GM18507 (cell line): Measurements from ENCODE around the gene CST9L.

ENCODE experiments used
- DNase-seq: peaks from one replicate; pipeline ENCODE4 v3.0.0; 2011; ENCODE audit warnings: low read depth; ENCODE audit not compliant: insufficient read length; ENCODE audit errors: extremely low spot score
- FAIRE-seq: peaks from 2 replicates; lab custom pipeline; 2011; peaks lifted over from hg19 to GRCh38; lab: Jason Lieb, UNC

Gene CST9L, protein sequence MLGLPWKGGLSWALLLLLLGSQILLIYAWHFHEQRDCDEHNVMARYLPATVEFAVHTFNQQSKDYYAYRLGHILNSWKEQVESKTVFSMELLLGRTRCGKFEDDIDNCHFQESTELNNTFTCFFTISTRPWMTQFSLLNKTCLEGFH

GRCh38 chr20:23568320-23568970, at the start of gene CST9L:
Gene CST9L (minus strand): TSS chr20:23568484. CDS start chr20:23568450, 34 bp downstream.
- DNase-seq (no peak), FAIRE-seq (no peak)

DNA sequence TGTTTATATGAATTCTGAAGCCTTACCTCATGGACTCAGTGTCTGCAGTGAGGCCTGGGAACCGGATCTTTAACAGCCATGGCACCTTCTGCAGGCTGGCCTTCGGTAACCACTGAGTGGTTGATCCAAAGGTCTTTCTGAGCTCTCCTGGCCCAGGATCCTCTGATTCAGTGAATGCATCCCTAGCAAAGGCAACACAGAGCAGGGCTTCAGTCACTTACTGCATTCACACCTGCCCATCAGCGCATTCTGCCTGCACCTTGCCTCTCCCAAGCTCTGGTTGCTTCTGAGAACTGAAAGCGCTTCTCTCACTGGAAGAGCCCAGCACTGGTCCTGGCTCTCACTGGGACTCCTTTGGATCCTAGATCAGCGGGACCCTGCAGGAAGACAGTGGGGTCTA, 45.9 kb upstream of the CST9L start:
- FAIRE-seq: no peak
- no peak for DNase-seq

GRCh38 chr20:23613676-23614075, 45.4 kb upstream of the CST9L start:
- FAIRE-seq (no peak), DNase-seq (no peak)

GRCh38 chr20:23612396-23612795, 44.1 kb upstream of the CST9L start:
- FAIRE-seq (no peak), DNase-seq (no peak)

- DNase-seq (no peak), FAIRE-seq (no peak)
Measured at GRCh38 chr20:23609486-23610109, 41.3 kb upstream of the CST9L start.

GRCh38 chr20:23608251-23608846, 40.1 kb upstream of the CST9L start:
- DNase-seq (no peak), FAIRE-seq (no peak)

DNA sequence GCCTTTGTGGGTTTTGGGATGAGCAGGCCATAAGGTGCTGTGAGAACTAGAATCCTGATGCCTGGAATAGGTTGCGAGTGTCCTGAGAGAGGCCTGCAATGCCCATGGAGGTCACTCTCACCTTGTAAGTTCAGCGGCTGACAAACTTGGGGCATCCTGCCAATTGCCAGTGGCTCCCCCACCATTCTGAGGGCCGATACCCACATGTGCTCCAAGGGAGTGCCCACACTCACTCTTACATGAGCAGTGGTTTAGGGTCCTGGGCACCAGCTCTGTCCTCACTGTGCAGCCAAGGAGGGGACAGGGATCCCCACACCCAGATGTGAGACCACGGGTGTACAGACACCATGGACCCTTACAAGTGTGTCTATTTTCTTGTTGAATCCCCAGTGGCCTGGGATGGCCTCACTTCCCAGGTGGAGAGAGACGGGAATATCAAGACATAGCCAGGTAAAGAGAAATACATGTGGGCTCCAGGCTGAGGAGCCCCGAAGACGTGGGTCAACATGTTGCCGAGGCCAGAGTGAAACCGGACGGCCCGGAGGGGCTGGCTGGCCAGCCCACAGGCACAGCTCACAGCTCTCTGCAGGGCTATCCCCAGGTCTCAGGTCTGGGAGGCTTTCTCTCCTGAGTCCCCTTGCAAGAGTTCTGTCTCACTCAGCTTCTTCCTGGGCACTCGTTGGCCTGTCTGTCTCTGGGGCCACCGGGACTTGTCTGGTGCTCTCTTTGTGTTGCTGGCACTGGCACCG, 39.4 kb upstream of the CST9L start:
- FAIRE-seq (no peak), DNase-seq (no peak)

DNA sequence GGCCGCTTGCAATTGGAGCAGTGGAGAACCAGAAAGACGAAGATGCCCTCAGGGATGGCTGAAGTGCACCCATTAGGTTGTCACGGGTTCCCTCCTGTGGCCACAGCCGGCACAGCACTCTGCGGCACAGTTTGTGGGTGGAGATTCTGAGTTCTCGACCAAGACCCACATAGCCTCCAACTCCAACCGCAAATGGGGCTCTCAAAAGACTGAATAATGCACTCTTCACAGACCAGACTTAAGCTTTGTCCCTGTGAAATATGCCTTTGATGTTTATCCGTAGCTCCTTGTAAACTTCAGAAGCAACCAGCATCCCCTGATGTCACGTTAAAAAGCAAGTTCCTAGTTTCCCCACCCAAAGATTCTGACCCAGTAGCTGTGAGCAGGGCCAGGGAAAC, 38.4 kb upstream of the CST9L start:
- DNase-seq (peak; percentile 66), FAIRE-seq (peak; percentile 90)

GRCh38 chr20:23605867-23606651, 37.8 kb upstream of the CST9L start, which contains the start of gene CST9:
Gene CST9 (minus strand): TSS chr20:23605917. CDS start chr20:23605864, 53 bp downstream.
- FAIRE-seq: no peak
- DNase-seq: no peak

- DNase-seq: no peak
- FAIRE-seq: no peak
Measured at GRCh38 chr20:23604306-23604705, 36.0 kb upstream of the CST9L start.

DNA sequence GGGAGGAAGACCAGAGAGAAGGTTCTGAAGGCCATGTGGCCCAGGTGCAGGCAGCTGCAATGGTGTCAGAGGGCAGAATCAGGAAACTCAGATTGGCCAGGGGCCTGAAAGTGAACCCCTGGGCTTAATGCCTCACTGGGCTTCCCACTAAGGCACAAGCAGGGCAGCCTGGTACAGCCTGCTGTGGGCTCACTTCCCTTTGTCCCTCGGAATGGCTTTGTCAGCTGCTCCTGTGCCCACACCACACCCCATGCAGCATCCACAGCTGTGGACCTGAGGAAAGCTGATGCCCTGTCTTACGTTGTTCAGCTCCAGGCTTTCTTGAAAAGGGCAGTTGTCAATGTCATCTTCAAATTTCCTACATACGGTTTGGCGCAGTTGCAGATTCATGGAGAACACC, 35.0 kb upstream of the CST9L start:
- DNase-seq (no peak), FAIRE-seq (no peak)

DNA sequence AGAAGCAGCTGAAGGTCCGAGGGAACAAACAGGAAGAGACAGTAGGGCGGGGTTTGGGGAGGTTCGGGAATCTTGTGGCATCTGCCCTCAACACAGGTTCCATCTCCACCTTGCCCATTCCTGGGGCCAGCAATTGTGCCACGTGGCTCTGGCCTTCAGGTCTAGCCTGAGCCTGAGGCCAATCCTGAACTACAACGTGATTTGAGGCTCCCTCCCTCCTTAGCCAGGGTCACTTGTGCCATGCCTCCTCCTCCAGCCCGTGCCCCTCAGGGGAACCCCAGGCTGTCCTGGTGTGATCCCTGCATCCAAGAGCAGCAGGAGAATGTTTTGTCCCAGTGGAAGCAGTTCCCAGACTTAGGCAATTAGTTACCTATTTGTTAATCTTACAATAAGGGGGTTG, 34.4 kb upstream of the CST9L start:
- no peak for DNase-seq
- no peak for FAIRE-seq

- no peak for FAIRE-seq
Measured at GRCh38 chr20:23602241-23602640, 34.0 kb upstream of the CST9L start.

GRCh38 chr20:23601715-23602114, 33.4 kb upstream of the CST9L start:
- no peak for FAIRE-seq
- DNase-seq: no peak

More at GRCh38 chr20:23602241-23602640, 34.0 kb upstream of the CST9L start:
- no peak for DNase-seq

GRCh38 chr20:23598481-23598880, 30.2 kb upstream of the CST9L start:
- FAIRE-seq: no peak
- no peak for DNase-seq

GRCh38 chr20:23596579-23597250, 28.4 kb upstream of the CST9L start:
- DNase-seq: no peak
- no peak for FAIRE-seq

- FAIRE-seq (no peak), DNase-seq (no peak)
Measured at GRCh38 chr20:23595941-23596340, 27.7 kb upstream of the CST9L start.

DNA sequence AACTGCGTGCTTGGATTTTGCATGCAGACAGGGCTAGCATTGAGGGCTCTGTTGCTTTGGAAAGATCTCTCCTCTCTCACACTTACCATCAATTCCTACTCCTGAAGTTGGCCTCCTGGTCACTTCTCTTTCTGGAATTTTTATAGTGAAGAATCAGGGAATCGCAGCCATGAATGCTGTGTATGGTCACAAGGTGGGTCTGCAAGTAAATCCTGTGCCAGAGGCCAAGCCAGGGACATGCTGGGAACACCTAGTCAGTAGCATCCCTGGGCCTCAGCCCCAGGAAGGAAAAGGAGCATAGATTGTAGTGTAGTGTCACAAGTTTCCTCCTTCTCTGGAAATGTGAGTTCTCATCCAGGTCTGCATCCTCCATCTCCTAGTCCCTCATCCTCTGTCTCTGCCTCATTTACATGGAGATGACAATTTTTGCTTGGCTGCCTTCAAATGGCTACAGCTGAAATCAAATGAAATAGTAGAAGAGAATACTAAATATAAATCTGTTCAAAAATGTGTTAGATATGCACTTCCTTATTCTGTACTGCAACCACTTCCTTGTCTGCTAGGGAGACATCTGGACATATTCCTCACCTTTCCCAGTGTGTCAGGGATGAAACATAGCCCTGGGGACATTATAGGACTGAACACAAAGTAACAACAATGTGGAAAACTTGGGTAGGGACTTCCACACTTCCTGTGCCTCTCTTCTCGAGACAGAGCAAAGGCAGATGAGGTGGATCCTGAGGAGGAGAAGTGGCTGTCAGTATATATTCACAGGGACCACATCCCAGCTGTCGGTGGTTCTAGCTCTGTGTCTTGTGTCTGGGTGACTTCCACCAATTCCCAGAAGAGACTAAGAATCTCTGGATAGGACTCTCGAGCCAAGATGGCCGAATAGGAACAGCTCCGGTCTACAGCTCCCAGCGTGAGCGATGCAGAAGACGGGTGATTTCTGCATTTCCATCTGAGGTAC, 20.4 kb upstream of the CST9L start:
- FAIRE-seq (no peak), DNase-seq (no peak)
